Stimulated activated naive CD8-positive, alpha-beta T cell treated with anti-CD3 and anti-CD28 coated beads, Interleukin-15, Interleukin-2, amounts not matched to agents 100 ng/mL and 50 ng/mL, for 24 hours (primary cell): ENCODE data around the gene ITGA3.

ENCODE experiments used
- H3K27ac Mint-ChIP-seq: one replicate; pipeline ENCODE4 v1.8.0; 2021; ENCODE audit warnings: mild to moderate bottlenecking, mixed read lengths
- H3K27me3 Mint-ChIP-seq: one replicate; pipeline ENCODE4 v1.8.0; 2021; ENCODE audit warnings: mixed read lengths
- H3K36me3 Mint-ChIP-seq: one replicate; pipeline ENCODE4 v1.8.0; 2021; ENCODE audit warnings: low read depth, mixed read lengths
- H3K4me1 Mint-ChIP-seq: one replicate; pipeline ENCODE4 v1.8.0; 2021; ENCODE audit warnings: low read depth, mixed read lengths
- H3K4me3 Mint-ChIP-seq: one replicate; pipeline ENCODE4 v1.8.0; 2021; ENCODE audit warnings: mild to moderate bottlenecking, mixed read lengths
- H3K9me3 Mint-ChIP-seq: one replicate; pipeline ENCODE4 v1.8.0; 2021; ENCODE audit warnings: mixed read lengths

Gene ITGA3

GRCh38 chr17:50096092-50096491, 40.2 kb downstream of the ITGA3 start:
- no peaks in the 10 kb centered on the region for H3K9me3 Mint-ChIP-seq
- H3K4me3 Mint-ChIP-seq, result peak overlapping the region; percentile 87
- no peaks in the 10 kb centered on the region for H3K36me3 Mint-ChIP-seq
- H3K27me3 Mint-ChIP-seq, result no peaks in the 10 kb centered on the region
- peak overlapping the region; percentile 84 for H3K27ac Mint-ChIP-seq
- H3K4me1 Mint-ChIP-seq, result peaks cover 31% of the 10 kb centered on the region

GRCh38 chr17:50096758-50097157, 40.8 kb downstream of the ITGA3 start:
- H3K27ac Mint-ChIP-seq, result no peak overlapping the region
- H3K9me3 Mint-ChIP-seq, result no peaks in the 10 kb centered on the region
- no peaks in the 10 kb centered on the region for H3K27me3 Mint-ChIP-seq
- peaks cover 31% of the 10 kb centered on the region for H3K4me1 Mint-ChIP-seq
- H3K36me3 Mint-ChIP-seq, result no peaks in the 10 kb centered on the region
- H3K4me3 Mint-ChIP-seq, result peak overlapping the region; percentile 87

GRCh38 chr17:50097455-50097854, 41.5 kb downstream of the ITGA3 start:
- peaks cover 31% of the 10 kb centered on the region for H3K4me1 Mint-ChIP-seq
- no peaks in the 10 kb centered on the region for H3K27me3 Mint-ChIP-seq
- H3K4me3 Mint-ChIP-seq, result no peak overlapping the region
- no peaks in the 10 kb centered on the region for H3K36me3 Mint-ChIP-seq
- no peaks in the 10 kb centered on the region for H3K9me3 Mint-ChIP-seq
- H3K27ac Mint-ChIP-seq, result no peak overlapping the region

- peaks cover 31% of the 10 kb centered on the region for H3K4me1 Mint-ChIP-seq
- H3K9me3 Mint-ChIP-seq, result no peaks in the 10 kb centered on the region
- H3K4me3 Mint-ChIP-seq, result no peak overlapping the region
- H3K27me3 Mint-ChIP-seq, result no peaks in the 10 kb centered on the region
- no peak overlapping the region for H3K27ac Mint-ChIP-seq
- H3K36me3 Mint-ChIP-seq, result no peaks in the 10 kb centered on the region
Observed at GRCh38 chr17:50097926-50098325, 42.0 kb downstream of the ITGA3 start.

- Mint-ChIP-seq H3K9me3 (no peaks in the 10 kb centered on the region), H3K4me1 (peaks cover 31% of the 10 kb centered on the region), H3K36me3 (no peaks in the 10 kb centered on the region), H3K27ac (no peak overlapping the region), H3K4me3 (no peak overlapping the region), H3K27me3 (no peaks in the 10 kb centered on the region)
Observed at GRCh38 chr17:50098583-50098982, 42.7 kb downstream of the ITGA3 start.

GRCh38 chr17:50099003-50099402, 43.1 kb downstream of the ITGA3 start:
- H3K36me3 Mint-ChIP-seq, result no peaks in the 10 kb centered on the region
- H3K4me3 Mint-ChIP-seq, result no peak overlapping the region
- no peaks in the 10 kb centered on the region for H3K9me3 Mint-ChIP-seq
- peaks cover 30% of the 10 kb centered on the region for H3K4me1 Mint-ChIP-seq
- no peak overlapping the region for H3K27ac Mint-ChIP-seq
- no peaks in the 10 kb centered on the region for H3K27me3 Mint-ChIP-seq

- Mint-ChIP-seq H3K4me3 (no peak overlapping the region), H3K27ac (no peak overlapping the region), H3K36me3 (no peaks in the 10 kb centered on the region), H3K9me3 (no peaks in the 10 kb centered on the region), H3K27me3 (no peaks in the 10 kb centered on the region), H3K4me1 (peaks cover 16% of the 10 kb centered on the region)
Observed at GRCh38 chr17:50100480-50100883, 44.6 kb downstream of the ITGA3 start.

GRCh38 chr17:50100921-50101345, 45.0 kb downstream of the ITGA3 start:
- Mint-ChIP-seq H3K4me3 (no peak overlapping the region), H3K27me3 (no peaks in the 10 kb centered on the region), H3K27ac (no peak overlapping the region), H3K4me1 (peaks cover 11% of the 10 kb centered on the region), H3K36me3 (no peaks in the 10 kb centered on the region), H3K9me3 (no peaks in the 10 kb centered on the region)

- Mint-ChIP-seq H3K4me1 (peaks cover 7% of the 10 kb centered on the region), H3K27me3 (no peaks in the 10 kb centered on the region), H3K9me3 (no peaks in the 10 kb centered on the region), H3K4me3 (no peak overlapping the region), H3K27ac (no peak overlapping the region), H3K36me3 (no peaks in the 10 kb centered on the region)
Observed at GRCh38 chr17:50101346-50102163, 45.6 kb downstream of the ITGA3 start.

- Mint-ChIP-seq H3K4me3 (no peak overlapping the region), H3K27ac (no peak overlapping the region), H3K4me1 (peaks cover 7% of the 10 kb centered on the region), H3K9me3 (no peaks in the 10 kb centered on the region), H3K27me3 (no peaks in the 10 kb centered on the region), H3K36me3 (no peaks in the 10 kb centered on the region)
Observed at GRCh38 chr17:50102164-50102991, 46.5 kb downstream of the ITGA3 start.

- H3K36me3 Mint-ChIP-seq, result no peaks in the 10 kb centered on the region
Observed at GRCh38 chr17:50103252-50103651, 47.3 kb downstream of the ITGA3 start.

GRCh38 chr17:50103941-50104340, 48.0 kb downstream of the ITGA3 start:
- Mint-ChIP-seq H3K27me3 (no peaks in the 10 kb centered on the region), H3K4me1 (peaks cover 7% of the 10 kb centered on the region), H3K27ac (no peak overlapping the region), H3K36me3 (no peaks in the 10 kb centered on the region), H3K4me3 (no peak overlapping the region), H3K9me3 (no peaks in the 10 kb centered on the region)

More at GRCh38 chr17:50103252-50103651, 47.3 kb downstream of the ITGA3 start:
- no peak overlapping the region for H3K27ac Mint-ChIP-seq
- peaks cover 7% of the 10 kb centered on the region for H3K4me1 Mint-ChIP-seq
- H3K27me3 Mint-ChIP-seq, result no peaks in the 10 kb centered on the region
- H3K4me3 Mint-ChIP-seq, result no peak overlapping the region
- H3K9me3 Mint-ChIP-seq, result no peaks in the 10 kb centered on the region

- Mint-ChIP-seq H3K27me3 (no peaks in the 10 kb centered on the region), H3K36me3 (no peaks in the 10 kb centered on the region), H3K9me3 (no peaks in the 10 kb centered on the region), H3K27ac (no peak overlapping the region), H3K4me3 (no peak overlapping the region), H3K4me1 (no peaks in the 10 kb centered on the region)
Observed at GRCh38 chr17:50105811-50106210, 49.9 kb downstream of the ITGA3 start.

- Mint-ChIP-seq H3K36me3 (no peaks in the 10 kb centered on the region), H3K4me1 (no peaks in the 10 kb centered on the region), H3K27ac (no peak overlapping the region), H3K9me3 (no peaks in the 10 kb centered on the region), H3K27me3 (no peaks in the 10 kb centered on the region), H3K4me3 (no peak overlapping the region)
Observed at GRCh38 chr17:50106393-50107131, 50.7 kb downstream of the ITGA3 start.
